Epithelial cell of proximal tubule (primary cell): ENCODE results near the gene ABHD18. TPM values are rescaled to one million over a fixed set of nuclear protein-coding genes. Genes with fewer than 3 reads are reported as not detected.
A peak's percentile ranks its signal among the peaks of the same experiment; 100 is the strongest.
"Not testable (repeated sequence)": the region's sequence is repeated elsewhere in the genome, so short reads cannot be mapped to it uniquely, and the experiment has no call there.

Experiments used
- DNase-seq: peaks from one replicate; pipeline ENCODE4 v3.0.0-alpha.2; 2011; ENCODE audit warnings: low read depth
- H3K4me3 ChIP-seq: 2 replicates; pipeline ENCODE4 v1.5.1; 2011; ENCODE audit warnings: low read depth, mild to moderate bottlenecking, low read length
- total RNA-seq: library from RNA; depleted of rRNA; stranded (reverse); fragments of >200 nt; gene quantifications from 2 replicates; pipeline ENCODE4 v1.2.3, GENCODE V29; 2015
- TF ChIP-seq, protein P1 (sequence below): conservative IDR thresholded peaks from 2 replicates; pipeline ENCODE4 v1.5.1; 2012; ENCODE audit warnings: low read depth, mild to moderate bottlenecking, low read length

The ABHD18 gene
- total RNA-seq, 1 donor from 2014 or later = 3.6 TPM

- peak within 1 kb of the TSS; percentile 88 for H3K4me3 ChIP-seq
- TF ChIP-seq, protein P1, sequence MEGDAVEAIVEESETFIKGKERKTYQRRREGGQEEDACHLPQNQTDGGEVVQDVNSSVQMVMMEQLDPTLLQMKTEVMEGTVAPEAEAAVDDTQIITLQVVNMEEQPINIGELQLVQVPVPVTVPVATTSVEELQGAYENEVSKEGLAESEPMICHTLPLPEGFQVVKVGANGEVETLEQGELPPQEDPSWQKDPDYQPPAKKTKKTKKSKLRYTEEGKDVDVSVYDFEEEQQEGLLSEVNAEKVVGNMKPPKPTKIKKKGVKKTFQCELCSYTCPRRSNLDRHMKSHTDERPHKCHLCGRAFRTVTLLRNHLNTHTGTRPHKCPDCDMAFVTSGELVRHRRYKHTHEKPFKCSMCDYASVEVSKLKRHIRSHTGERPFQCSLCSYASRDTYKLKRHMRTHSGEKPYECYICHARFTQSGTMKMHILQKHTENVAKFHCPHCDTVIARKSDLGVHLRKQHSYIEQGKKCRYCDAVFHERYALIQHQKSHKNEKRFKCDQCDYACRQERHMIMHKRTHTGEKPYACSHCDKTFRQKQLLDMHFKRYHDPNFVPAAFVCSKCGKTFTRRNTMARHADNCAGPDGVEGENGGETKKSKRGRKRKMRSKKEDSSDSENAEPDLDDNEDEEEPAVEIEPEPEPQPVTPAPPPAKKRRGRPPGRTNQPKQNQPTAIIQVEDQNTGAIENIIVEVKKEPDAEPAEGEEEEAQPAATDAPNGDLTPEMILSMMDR = no peak
- DNase-seq = no peak
These were observed 95.7 kb downstream of the ABHD18 start, which contains the start of gene LARP1B for GRCh38 chr4:128060699-128061565. Gene LARP1B, plus strand, starts transcription at chr4:128061312. Its CDS starts 13,640 bp downstream, at chr4:128074952.

GRCh38 chr4:128061566-128062536 is 96.6 kb downstream of the ABHD18 start:
- H3K4me3 ChIP-seq = peak overlapping the region; percentile 88
- DNase-seq = no peak
- TF ChIP-seq, protein P1 = peak; percentile 22

- peak overlapping the region; percentile 34 for H3K4me3 ChIP-seq
- DNase-seq = not testable (repeated sequence)
These were observed 101.2 kb downstream of the ABHD18 start for GRCh38 chr4:128066453-128066820.

- no peak for DNase-seq
- TF ChIP-seq, protein P1 = peak; percentile 65
These were observed 103.7 kb downstream of the ABHD18 start for GRCh38 chr4:128068918-128069317.

DNA sequence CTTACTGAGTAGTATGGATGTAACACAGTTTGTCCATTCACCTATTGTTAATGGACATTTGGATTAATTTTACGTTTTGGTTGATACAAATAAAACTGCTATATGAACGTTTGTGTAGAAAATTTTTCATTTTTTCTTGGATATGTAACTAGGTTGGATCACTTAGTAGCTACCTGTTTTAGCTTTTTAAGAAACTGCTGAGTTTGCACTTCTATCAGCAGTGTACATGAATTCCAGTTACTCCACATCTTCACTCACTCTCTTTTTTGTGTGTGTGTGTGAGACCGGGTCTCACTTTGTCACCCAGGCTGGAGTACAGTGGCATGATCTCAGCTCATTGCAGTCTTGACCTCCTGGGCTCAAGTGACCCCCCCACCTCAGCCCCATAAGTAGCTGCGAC is 111.3 kb downstream of the ABHD18 start:
- DNase-seq = no peak
- TF ChIP-seq, protein P1 = no peak
- H3K4me3 ChIP-seq = no peak overlapping the region

More at GRCh38 chr4:128068918-128069317, 103.7 kb downstream of the ABHD18 start:
- H3K4me3 ChIP-seq = no peak overlapping the region

Other genes with a start within 250 kb of the ABHD18 start
- gene SLC25A31, start 235.0 kb upstream of the ABHD18 start, total RNA-seq = not detected in 2 replicates
- 10.6 and 12.6 TPM in 2 replicates for gene HSPA4L, start 183.1 kb upstream of the ABHD18 start, total RNA-seq
- 27.9 and 29.0 TPM in 2 replicates for gene PLK4, start 84.5 kb upstream of the ABHD18 start, total RNA-seq
- gene MFSD8, start 233 bp upstream of the ABHD18 start, total RNA-seq = 10.3 and 12.2 TPM in 2 replicates
- gene LARP1B, start 95.9 kb downstream of the ABHD18 start, total RNA-seq = 20.3 and 25.7 TPM in 2 replicates